IPS-15b (cell line): ENCODE data around the gene HERPUD1.
"Not testable (repeated sequence)": the region's sequence is repeated elsewhere in the genome, so short reads cannot be mapped to it uniquely, and the experiment has no call there.

Experiments
- H3K27me3 ChIP-seq: one replicate; pipeline ENCODE4 v1.6.1; 2013; ENCODE audit warnings: low read length; ENCODE audit not compliant: control insufficient read depth, insufficient read depth
- H3K36me3 ChIP-seq: one replicate; pipeline ENCODE4 v1.6.1; 2013; ENCODE audit warnings: low read length; ENCODE audit not compliant: control insufficient read depth, insufficient read depth
- H3K4me1 ChIP-seq: one replicate; pipeline ENCODE4 v1.6.1; 2013; ENCODE audit warnings: mild to moderate bottlenecking, low read length; ENCODE audit not compliant: control insufficient read depth, insufficient read depth
- H3K4me3 ChIP-seq: one replicate; pipeline ENCODE4 v1.5.1; 2013; ENCODE audit warnings: low read depth, low read length
- H3K9ac ChIP-seq: one replicate; pipeline ENCODE4 v1.6.1; 2013; ENCODE audit warnings: low read depth, mild to moderate bottlenecking, low read length
- H3K9me3 ChIP-seq: one replicate; pipeline ENCODE4 v1.6.1; 2013; ENCODE audit warnings: mild to moderate bottlenecking, low read length; ENCODE audit not compliant: control insufficient read depth, insufficient read depth

HERPUD1 gene

DNA sequence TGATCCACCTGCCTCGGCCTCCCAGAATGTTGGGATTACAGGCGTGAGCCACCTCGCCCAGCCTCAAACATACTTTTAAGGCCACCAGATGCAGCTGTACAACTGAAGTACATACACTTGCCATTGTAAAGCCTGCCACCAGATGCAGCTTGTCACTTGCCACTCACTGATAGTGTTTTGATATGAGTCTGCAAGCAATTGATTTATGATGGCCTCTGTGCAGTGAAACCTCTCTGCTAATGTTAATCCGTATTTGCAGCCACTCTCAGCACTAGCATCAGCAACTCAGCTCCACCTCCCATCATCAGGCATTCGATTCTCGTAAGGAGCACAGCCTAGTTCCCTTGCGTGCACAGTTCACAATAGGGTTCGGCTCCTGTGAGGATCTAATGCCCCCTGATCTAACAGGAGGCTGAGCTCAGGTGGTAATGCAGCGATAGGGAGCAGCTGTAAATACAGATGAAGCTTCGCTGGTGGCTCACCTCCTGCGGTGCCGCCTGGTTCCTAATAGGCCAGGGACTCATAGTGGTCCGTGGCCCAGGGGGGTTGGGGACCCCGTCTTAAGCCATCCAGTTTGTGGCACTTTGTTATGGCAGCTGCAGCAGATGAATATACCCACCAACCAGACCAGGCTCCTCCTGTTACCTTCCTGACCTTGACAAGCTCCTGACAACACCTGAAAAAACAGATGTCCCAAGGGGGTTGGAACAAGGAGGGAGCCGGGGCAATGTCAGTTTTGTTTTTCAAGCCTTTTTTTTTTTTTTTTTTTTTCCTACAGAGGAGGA, 1.3 kb upstream of the HERPUD1 start:
- Histone ChIP-seq H3K36me3 (peaks cover 3% of the 10 kb centered on the region), H3K9me3 (no peaks in the 10 kb centered on the region), H3K4me1 (peaks cover 8% of the 10 kb centered on the region), H3K9ac (no peak overlapping the region), H3K27me3 (no peaks in the 10 kb centered on the region), H3K4me3 (peak overlapping the region; percentile 6)

DNA sequence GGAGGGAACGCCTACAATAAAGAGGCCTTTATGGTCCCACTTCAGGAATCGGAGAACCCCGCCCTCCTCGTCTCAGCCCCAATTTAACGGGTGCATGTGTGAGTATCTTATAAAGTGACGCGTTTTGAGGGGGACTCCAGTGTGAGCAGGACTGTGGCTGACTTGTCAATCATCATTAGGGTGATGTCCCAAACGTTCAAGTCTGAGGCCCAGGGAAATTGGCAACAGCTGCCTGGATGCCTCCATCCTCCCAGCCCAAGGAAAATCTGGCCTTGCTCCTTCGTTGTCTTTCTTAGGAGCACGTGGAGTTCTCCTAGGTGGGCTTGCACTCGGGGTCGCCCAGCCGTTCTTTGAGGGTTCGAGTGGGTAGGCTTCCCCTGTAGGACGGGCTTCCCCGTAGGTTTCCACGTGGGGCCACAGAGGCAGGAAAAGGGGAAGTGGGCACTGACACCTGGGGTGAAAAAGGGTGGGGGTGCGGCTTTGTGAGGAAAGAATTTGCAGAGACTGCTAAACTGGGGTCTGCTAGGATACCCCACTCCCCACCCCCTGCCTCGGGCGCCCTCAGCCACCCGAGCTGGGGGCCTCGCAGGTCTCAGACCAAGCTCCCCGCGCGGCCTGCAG, 561 bp upstream of the HERPUD1 start:
- peaks cover 8% of the 10 kb centered on the region for H3K4me1 ChIP-seq
- peak overlapping the region; percentile 45 for H3K4me3 ChIP-seq
- H3K27me3 ChIP-seq: no peaks in the 10 kb centered on the region
- peak overlapping the region; percentile 70 for H3K9ac ChIP-seq
- H3K9me3 ChIP-seq: no peaks in the 10 kb centered on the region
- peaks cover 4% of the 10 kb centered on the region for H3K36me3 ChIP-seq

DNA sequence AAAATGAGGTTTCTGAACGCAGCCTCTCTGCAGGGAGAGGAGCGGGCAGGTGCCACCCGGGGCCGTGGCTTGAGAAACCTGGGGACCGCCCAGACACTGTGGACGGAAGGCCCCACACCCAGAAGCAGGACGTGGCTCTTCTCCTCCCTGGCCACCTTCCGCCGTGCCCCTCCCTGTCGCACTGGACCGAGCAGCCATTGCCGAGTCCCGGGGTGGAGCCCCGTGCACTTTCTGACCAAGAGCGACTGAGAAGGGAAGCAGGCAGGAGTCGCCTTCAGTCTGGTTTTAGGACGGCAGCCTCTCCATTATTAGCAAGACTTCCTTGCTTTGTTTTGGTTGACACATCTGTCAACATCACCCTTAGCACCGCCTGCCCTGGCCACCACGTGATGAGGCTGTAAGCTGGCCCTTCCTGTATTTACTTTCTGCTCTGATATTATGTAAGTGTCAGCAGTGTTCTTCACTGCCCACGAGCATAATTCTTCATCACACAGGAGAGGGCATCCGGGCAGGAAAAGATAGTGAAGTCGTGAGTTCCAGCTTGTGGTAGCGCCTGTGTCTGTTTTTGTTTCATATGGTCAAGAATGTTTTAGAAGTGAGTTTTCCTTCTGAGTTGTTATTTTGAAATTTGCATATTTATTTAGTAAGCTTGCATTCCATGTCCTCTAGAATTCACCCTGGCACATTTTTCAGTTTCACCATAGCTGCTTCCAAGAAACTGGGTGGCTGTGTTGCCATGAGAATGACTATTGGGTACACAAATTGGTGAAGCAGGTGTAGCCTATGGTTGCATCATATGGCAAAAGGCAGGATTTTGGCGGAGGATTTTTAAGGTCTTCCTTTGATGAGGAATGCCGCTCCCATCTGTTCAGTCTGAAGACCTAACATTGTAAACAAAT, 1.0 kb downstream of the HERPUD1 start:
- Histone ChIP-seq H3K9me3 (no peaks in the 10 kb centered on the region), H3K36me3 (peaks cover 12% of the 10 kb centered on the region), H3K27me3 (no peaks in the 10 kb centered on the region), H3K9ac (peak overlapping the region; percentile 76), H3K4me3 (peak overlapping the region; percentile 86), H3K4me1 (peaks cover 8% of the 10 kb centered on the region)

DNA sequence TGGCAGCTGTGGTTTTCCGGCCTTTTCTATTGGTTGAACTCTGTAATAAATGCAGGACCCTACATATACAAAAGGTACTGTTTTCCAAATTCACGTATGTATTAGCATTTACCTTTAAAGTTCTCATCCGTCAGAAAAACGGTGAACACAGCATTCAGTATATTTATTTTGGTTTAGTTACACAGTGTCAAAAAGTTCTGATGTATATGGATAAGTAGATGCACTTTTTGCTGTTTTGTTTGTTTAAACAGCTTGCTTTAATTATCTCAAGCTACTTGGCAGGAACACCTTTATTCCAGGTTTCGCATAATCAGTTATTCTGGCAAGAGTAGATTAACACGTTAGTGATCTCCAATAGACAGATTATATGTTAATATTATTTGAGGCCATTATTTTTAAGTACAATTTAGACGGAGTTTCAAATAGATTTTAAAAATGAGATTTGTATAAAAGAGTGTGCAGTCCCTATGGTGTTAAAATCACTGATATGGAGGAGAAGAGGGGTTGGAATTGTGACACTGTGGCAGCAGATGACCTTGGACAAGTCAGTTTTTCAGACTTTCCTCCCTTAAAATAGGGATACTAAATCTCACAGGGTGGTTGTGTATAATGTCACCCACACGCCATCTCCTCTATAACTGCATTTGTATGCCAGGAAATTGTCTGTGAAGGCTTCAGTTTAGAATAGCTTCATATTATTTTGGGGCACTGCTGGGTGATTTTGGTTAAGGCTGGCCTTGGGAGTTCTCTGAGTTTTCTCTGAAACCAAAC, 2.1 kb downstream of the HERPUD1 start:
- no peaks in the 10 kb centered on the region for H3K27me3 ChIP-seq
- H3K9me3 ChIP-seq: no peaks in the 10 kb centered on the region
- H3K4me3 ChIP-seq: peak overlapping the region; percentile 86
- no peak overlapping the region for H3K9ac ChIP-seq
- peaks cover 20% of the 10 kb centered on the region for H3K36me3 ChIP-seq
- H3K4me1 ChIP-seq: peaks cover 8% of the 10 kb centered on the region

DNA sequence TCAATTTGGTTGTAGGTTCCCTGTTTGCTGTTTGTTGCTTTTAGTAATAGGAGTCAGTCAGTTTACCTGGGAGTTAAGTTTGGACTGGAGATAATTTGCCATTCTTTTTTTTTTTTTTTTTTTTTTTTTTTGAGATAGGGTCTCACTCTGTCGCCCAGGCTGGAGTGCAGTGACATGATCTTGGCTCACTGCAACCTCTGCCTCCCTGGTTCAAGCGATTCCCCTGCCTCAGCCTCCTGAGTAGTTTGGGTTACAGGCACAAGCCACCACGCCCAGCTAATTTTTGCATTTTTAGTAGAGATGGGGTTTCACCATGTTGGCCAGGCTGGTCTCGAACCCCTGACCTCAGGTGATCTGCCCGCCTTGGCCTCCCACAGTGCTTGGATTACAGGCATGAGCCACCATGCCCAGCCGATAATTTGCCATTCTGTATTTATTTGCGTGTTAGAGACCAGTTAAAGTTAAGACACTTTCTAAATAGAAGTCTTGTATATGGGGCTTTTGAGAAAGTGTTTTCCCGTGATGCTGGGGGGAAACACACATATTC, 2.7 kb downstream of the HERPUD1 start:
- H3K4me1 ChIP-seq: not testable (repeated sequence)

DNA sequence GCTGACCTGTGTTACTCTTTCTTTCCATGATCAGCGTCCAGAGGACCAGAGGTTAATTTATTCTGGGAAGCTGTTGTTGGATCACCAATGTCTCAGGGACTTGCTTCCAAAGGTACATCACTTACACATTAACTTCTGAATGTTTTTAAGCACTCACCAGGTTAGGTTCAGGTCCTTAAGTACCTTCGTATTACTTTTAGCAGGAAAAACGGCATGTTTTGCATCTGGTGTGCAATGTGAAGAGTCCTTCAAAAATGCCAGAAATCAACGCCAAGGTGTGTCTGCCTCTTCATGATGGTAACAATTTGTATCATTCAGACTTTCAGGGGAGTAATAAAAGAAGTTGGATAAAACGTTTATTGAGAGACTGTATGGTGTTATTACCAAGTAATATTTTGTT, 3.3 kb downstream of the HERPUD1 start:
- H3K4me3 ChIP-seq: no peak overlapping the region
- H3K27me3 ChIP-seq: no peaks in the 10 kb centered on the region
- peaks cover 8% of the 10 kb centered on the region for H3K4me1 ChIP-seq
- H3K9me3 ChIP-seq: no peaks in the 10 kb centered on the region
- peaks cover 24% of the 10 kb centered on the region for H3K36me3 ChIP-seq
- H3K9ac ChIP-seq: no peak overlapping the region

More for the DNA sequence above, 2.7 kb downstream of the HERPUD1 start:
- H3K4me3 ChIP-seq, H3K9me3 ChIP-seq, H3K27me3 ChIP-seq, H3K9ac ChIP-seq: not testable (repeated sequence)
- peaks cover 24% of the 10 kb centered on the region for H3K36me3 ChIP-seq

DNA sequence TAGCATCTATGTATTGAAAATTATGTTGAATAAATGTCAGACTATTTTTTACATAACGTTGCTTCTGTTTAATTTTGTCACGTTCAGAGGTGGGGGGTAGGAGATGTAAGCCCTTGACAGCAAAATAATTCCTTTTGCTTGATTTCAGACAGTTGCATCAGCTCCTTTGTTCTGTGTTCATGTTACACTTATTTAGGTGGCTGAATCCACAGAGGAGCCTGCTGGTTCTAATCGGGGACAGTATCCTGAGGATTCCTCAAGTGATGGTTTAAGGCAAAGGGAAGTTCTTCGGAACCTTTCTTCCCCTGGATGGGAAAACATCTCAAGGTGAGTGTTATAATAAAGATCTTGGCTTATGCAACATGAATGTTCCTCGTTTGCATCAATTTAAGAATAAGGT, 4.5 kb downstream of the HERPUD1 start:
- Histone ChIP-seq H3K9me3 (no peaks in the 10 kb centered on the region), H3K9ac (no peak overlapping the region), H3K4me3 (no peak overlapping the region), H3K36me3 (peaks cover 30% of the 10 kb centered on the region), H3K4me1 (peaks cover 3% of the 10 kb centered on the region), H3K27me3 (no peaks in the 10 kb centered on the region)

DNA sequence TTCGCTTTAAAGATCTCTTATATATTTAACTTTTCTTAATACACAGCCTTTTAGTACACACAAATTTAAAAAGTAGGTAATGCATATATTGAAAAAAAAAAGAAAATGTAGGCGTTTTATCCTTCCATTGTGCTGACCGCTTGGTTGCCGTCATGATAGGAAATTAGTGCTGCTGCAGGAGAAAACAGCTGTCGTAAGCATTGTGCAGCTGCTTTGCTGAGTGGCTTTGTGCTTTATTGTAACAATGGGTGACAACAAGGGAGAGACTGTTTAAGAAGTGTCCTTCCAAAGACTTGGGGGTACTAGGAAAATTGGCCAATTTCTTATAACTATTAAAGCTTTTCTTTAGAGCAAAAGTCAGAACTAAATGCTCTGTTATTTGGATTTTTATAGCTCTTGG, 5.0 kb downstream of the HERPUD1 start:
- no peak overlapping the region for H3K9ac ChIP-seq
- H3K4me1 ChIP-seq: peaks cover 3% of the 10 kb centered on the region
- H3K27me3 ChIP-seq: no peaks in the 10 kb centered on the region
- H3K36me3 ChIP-seq: peaks cover 30% of the 10 kb centered on the region
- H3K9me3 ChIP-seq: no peaks in the 10 kb centered on the region
- no peak overlapping the region for H3K4me3 ChIP-seq

DNA sequence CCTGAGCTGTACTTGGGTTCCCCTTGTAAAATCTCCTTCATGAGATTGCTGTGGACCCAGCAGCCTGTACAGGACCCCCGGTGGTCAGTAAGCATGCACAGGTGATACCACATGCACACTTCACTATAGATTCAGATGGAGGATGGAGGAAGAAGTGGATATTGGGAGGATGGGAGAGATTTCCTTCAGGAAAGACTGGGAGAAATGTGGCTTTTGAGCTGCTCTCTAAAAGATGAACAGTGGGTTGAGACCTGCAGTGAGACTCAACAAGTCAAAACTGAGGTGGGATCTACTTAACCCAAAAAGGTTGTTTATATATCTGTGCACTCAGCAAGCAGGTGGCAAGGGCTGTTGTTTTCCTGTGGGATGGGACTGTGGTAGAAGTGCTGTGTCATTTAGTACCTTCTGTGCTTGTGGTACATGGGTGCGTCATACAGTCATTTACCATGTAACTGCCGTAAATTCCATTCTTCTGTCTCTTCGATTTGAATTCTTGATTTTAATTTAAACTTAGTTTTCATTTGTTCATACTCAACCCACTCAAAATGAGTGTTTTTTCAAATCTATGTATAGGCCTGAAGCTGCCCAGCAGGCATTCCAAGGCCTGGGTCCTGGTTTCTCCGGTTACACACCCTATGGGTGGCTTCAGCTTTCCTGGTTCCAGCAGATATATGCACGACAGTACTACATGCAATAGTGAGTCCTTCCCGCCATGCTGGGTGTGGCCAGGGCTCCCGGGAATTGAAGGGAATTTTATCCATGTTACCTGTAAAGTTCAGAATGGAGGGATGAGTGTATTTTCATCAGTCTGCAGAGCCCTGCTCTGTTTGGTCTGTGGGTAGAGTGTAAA, 6.9 kb downstream of the HERPUD1 start:
- Histone ChIP-seq H3K36me3 (peaks cover 34% of the 10 kb centered on the region), H3K4me1 (no peaks in the 10 kb centered on the region), H3K4me3 (no peak overlapping the region), H3K27me3 (no peaks in the 10 kb centered on the region), H3K9ac (no peak overlapping the region), H3K9me3 (no peaks in the 10 kb centered on the region)

DNA sequence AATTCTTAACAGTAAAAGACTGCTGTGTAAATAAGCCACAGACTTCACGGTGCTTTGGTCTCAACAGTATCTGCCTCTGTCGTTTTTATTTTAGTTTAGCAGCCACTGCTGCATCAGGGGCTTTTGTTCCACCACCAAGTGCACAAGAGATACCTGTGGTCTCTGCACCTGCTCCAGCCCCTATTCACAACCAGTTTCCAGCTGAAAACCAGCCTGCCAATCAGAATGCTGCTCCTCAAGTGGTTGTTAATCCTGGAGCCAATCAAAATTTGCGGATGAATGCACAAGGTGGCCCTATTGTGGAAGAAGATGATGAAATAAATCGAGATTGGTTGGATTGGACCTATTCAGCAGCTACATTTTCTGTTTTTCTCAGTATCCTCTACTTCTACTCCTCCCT, 7.9 kb downstream of the HERPUD1 start:
- Histone ChIP-seq H3K36me3 (peaks cover 34% of the 10 kb centered on the region), H3K9ac (no peak overlapping the region), H3K4me3 (no peak overlapping the region), H3K27me3 (no peaks in the 10 kb centered on the region), H3K9me3 (no peaks in the 10 kb centered on the region), H3K4me1 (no peaks in the 10 kb centered on the region)
